ENCODE results near the gene CSMD2.

CSMD2 gene

DNA sequence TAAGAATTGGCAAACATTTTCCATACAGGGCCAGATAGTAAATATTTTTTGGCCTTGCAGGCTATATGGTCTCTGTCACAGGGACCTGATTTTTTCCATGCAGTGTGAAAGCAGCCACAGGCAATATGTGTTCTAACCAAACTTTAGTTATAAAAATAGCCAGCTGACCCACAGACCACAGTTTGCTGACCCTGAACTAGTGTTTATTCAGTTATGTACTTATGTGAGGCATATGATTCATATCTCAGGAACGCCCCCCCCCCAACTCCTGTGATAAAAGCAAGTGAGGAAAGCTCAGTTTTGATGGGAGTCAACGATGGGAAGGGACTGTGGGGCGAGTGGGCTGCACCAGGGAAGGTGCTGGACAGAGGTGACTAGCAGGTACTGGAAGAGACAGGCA lies 221.1 kb downstream of the CSMD2 start:
- TF ChIP-seq TCF12 (IDR thresholded peaks at IDR 0.05; ENCODE audit: low read depth): no peak
- no peak for TF ChIP-seq FOXM1 (IDR thresholded peaks at IDR 0.05; ENCODE audit: borderline replicate concordance, low read depth)
- TF ChIP-seq NFIC (IDR thresholded peaks at IDR 0.05): no peak
- no peak for TF ChIP-seq ZBTB7A (IDR thresholded peaks at IDR 0.05; ENCODE audit: low read depth)
- no peak for TF ChIP-seq YY1 (IDR thresholded peaks at IDR 0.05; ENCODE audit: low read depth)
- TF ChIP-seq, protein P1, sequence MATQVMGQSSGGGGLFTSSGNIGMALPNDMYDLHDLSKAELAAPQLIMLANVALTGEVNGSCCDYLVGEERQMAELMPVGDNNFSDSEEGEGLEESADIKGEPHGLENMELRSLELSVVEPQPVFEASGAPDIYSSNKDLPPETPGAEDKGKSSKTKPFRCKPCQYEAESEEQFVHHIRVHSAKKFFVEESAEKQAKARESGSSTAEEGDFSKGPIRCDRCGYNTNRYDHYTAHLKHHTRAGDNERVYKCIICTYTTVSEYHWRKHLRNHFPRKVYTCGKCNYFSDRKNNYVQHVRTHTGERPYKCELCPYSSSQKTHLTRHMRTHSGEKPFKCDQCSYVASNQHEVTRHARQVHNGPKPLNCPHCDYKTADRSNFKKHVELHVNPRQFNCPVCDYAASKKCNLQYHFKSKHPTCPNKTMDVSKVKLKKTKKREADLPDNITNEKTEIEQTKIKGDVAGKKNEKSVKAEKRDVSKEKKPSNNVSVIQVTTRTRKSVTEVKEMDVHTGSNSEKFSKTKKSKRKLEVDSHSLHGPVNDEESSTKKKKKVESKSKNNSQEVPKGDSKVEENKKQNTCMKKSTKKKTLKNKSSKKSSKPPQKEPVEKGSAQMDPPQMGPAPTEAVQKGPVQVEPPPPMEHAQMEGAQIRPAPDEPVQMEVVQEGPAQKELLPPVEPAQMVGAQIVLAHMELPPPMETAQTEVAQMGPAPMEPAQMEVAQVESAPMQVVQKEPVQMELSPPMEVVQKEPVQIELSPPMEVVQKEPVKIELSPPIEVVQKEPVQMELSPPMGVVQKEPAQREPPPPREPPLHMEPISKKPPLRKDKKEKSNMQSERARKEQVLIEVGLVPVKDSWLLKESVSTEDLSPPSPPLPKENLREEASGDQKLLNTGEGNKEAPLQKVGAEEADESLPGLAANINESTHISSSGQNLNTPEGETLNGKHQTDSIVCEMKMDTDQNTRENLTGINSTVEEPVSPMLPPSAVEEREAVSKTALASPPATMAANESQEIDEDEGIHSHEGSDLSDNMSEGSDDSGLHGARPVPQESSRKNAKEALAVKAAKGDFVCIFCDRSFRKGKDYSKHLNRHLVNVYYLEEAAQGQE (IDR thresholded peaks at IDR 0.05; ENCODE audit: low read depth): no peak
- TF ChIP-seq CEBPB (IDR thresholded peaks at IDR 0.05): no peak
- no peak for TF ChIP-seq TAF1 (IDR thresholded peaks at IDR 0.05; ENCODE audit: low read depth)
- TF ChIP-seq, protein P2, sequence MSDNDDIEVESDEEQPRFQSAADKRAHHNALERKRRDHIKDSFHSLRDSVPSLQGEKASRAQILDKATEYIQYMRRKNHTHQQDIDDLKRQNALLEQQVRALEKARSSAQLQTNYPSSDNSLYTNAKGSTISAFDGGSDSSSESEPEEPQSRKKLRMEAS (IDR thresholded peaks at IDR 0.05): no peak
- no peak for TF ChIP-seq RAD21 (IDR thresholded peaks at IDR 0.05; ENCODE audit: low read depth)
- TF ChIP-seq EGR1 (IDR thresholded peaks at IDR 0.05): no peak
- no peak for TF ChIP-seq EP300 (IDR thresholded peaks at IDR 0.05; ENCODE audit: borderline replicate concordance)
- no peak for TF ChIP-seq TEAD4 (IDR thresholded peaks at IDR 0.05)
- TF ChIP-seq, protein P3, sequence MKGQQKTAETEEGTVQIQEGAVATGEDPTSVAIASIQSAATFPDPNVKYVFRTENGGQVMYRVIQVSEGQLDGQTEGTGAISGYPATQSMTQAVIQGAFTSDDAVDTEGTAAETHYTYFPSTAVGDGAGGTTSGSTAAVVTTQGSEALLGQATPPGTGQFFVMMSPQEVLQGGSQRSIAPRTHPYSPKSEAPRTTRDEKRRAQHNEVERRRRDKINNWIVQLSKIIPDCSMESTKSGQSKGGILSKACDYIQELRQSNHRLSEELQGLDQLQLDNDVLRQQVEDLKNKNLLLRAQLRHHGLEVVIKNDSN (IDR thresholded peaks at IDR 0.05): no peak
- TF ChIP-seq CREB1 (IDR thresholded peaks at IDR 0.05; ENCODE audit: low read depth): no peak

DNA sequence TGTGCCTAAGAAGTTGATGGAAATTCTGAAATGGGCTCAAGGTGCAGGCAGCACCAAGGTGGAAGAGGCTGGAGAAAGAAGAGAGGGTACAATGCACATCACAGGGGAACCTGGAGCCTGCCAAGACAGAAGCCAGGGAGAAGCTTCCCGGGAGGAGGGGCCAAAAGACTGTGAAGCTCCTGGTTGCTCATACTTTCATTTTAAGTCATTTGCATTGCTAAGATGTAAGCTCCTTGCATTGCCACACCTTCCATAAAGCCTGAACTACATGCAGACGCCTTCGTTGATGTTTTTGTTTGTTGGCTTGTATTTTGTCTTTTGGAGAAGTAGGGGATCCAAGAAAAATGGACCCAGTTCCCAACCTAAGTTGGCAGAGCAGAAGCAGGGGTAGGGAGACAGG lies 232.2 kb downstream of the CSMD2 start:
- TF ChIP-seq FOXM1 (IDR thresholded peaks at IDR 0.05; ENCODE audit: borderline replicate concordance, low read depth): no peak

DNA sequence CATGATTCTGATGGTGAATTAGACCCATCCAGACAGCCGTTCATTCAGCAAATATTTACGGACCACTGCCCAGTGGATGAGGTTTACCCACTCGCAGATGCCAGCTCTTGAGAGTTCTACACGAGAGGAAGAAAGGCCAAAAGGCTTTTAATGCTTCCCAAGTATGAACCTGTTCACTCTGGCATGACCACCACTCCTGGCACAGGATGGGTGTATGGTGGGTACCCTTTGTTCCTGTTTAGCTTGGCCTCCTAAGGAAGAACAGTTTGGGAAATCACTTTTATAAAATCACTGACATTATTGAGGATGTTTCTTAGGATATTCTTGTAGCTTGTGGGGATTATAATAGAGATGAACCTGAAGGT lies 233.9 kb downstream of the CSMD2 start:
- TF ChIP-seq, protein P2 (IDR thresholded peaks at IDR 0.05): no peak
- TF ChIP-seq CREB1 (IDR thresholded peaks at IDR 0.05; ENCODE audit: low read depth) (no peak), TEAD4 (IDR thresholded peaks at IDR 0.05) (no peak), ZBTB7A (IDR thresholded peaks at IDR 0.05; ENCODE audit: low read depth) (no peak), EP300 (IDR thresholded peaks at IDR 0.05; ENCODE audit: borderline replicate concordance) (no peak), TAF1 (IDR thresholded peaks at IDR 0.05; ENCODE audit: low read depth) (no peak)

DNA sequence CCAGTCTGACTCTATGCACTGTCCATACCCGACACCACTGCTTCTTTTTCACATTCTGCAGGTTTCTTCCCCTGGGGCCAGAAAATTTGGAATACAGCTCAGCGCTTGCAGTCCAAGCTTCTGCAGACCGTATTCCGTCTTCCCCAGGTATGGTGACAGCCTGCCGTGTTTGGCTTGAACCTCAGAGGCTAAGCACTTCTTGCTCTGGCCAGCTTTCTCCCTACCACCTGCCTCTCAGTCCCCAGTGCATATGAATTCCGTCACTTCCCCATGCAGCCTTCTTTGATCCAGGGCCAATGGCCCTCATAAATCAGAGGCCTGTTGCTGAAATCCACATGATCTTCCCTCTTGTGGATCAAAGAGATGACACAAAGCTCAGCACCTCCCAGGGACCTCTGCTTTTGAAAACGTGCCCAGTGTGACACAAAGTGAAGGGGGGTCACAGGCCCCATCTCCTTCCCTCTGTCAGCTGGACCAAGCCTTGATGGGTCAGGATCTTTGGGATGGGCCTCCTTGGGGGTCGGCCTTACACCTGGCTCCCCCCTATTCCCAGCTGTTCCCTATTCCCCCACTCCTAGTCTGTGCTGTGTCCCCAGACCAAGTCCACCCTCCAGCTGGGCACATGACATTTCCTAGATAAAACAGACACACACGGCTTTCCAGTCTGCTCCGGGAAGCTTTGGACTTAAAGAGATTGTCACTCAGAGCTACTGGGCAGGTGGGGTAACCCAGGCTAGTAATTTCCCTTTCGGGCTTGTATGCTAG lies 234.5 kb downstream of the CSMD2 start:
- TF ChIP-seq EP300 (IDR thresholded peaks at IDR 0.05; ENCODE audit: borderline replicate concordance) (no peak), FOXM1 (IDR thresholded peaks at IDR 0.05; ENCODE audit: borderline replicate concordance, low read depth) (no peak), RAD21 (IDR thresholded peaks at IDR 0.05; ENCODE audit: low read depth) (no peak), YY1 (IDR thresholded peaks at IDR 0.05; ENCODE audit: low read depth) (no peak), CREB1 (IDR thresholded peaks at IDR 0.05; ENCODE audit: low read depth) (no peak), NFIC (IDR thresholded peaks at IDR 0.05) (no peak)
- TF ChIP-seq, protein P1 (IDR thresholded peaks at IDR 0.05; ENCODE audit: low read depth): no peak
- TF ChIP-seq, protein P2 (IDR thresholded peaks at IDR 0.05): no peak
- TF ChIP-seq, protein P3 (IDR thresholded peaks at IDR 0.05): no peak

DNA sequence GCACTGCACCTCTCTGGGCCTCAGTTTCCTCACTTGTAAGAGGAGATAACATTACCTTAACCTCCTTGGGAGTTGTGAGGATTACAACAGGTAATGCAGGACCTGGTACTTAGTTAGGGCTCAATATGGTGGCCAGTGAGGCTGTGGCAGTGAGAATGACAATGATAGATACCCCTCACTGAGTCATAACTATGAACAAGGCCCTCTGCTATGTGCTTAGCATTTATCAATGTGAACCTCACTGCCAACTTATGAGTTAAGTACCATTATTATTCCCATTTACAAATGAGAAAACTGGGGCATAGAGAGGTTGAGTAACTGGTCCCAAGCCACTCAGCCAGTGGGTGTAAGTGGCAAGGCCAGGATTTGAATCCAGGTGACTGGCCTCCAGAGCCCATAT lies 236.8 kb downstream of the CSMD2 start:
- TF ChIP-seq TEAD4 (IDR thresholded peaks at IDR 0.05) (no peak), NFIC (IDR thresholded peaks at IDR 0.05) (no peak), YY1 (IDR thresholded peaks at IDR 0.05; ENCODE audit: low read depth) (no peak)

DNA sequence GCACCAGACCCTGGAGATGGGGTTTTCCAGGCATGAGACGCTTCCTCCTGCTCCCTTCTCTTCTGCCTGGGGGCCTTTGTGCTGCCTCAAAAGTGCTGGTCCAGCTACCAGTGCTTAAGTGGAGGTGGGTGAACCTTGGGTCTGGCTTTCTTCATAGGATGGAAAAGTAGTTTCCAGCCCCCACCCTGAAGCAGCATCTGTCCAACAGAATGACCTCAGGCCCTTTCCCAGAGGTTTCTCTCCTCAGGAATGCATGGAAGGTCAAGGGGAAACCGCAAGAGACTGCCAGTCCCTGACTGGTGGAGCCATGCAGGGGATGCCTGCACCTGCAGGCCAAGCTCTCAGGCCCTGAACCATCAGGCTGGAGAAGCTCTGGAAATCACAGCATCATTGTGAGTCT lies 237.3 kb downstream of the CSMD2 start:
- TF ChIP-seq, protein P2 (IDR thresholded peaks at IDR 0.05): no peak
- no peak for TF ChIP-seq TCF12 (IDR thresholded peaks at IDR 0.05; ENCODE audit: low read depth)
- no peak for TF ChIP-seq EGR1 (IDR thresholded peaks at IDR 0.05)
- TF ChIP-seq RAD21 (IDR thresholded peaks at IDR 0.05; ENCODE audit: low read depth): no peak
- TF ChIP-seq TEAD4 (IDR thresholded peaks at IDR 0.05): no peak
- TF ChIP-seq ZBTB7A (IDR thresholded peaks at IDR 0.05; ENCODE audit: low read depth): no peak
- TF ChIP-seq CEBPB (IDR thresholded peaks at IDR 0.05): no peak
- no peak for TF ChIP-seq EP300 (IDR thresholded peaks at IDR 0.05; ENCODE audit: borderline replicate concordance)
- TF ChIP-seq YY1 (IDR thresholded peaks at IDR 0.05; ENCODE audit: low read depth): no peak
- no peak for TF ChIP-seq CREB1 (IDR thresholded peaks at IDR 0.05; ENCODE audit: low read depth)
- TF ChIP-seq, protein P1 (IDR thresholded peaks at IDR 0.05; ENCODE audit: low read depth): no peak
- no peak for TF ChIP-seq FOXM1 (IDR thresholded peaks at IDR 0.05; ENCODE audit: borderline replicate concordance, low read depth)
- TF ChIP-seq TAF1 (IDR thresholded peaks at IDR 0.05; ENCODE audit: low read depth): no peak
- no peak for TF ChIP-seq NFIC (IDR thresholded peaks at IDR 0.05)
- TF ChIP-seq, protein P3 (IDR thresholded peaks at IDR 0.05): no peak
